ENCODE results near the gene FBLN2.

Gene FBLN2

DNA sequence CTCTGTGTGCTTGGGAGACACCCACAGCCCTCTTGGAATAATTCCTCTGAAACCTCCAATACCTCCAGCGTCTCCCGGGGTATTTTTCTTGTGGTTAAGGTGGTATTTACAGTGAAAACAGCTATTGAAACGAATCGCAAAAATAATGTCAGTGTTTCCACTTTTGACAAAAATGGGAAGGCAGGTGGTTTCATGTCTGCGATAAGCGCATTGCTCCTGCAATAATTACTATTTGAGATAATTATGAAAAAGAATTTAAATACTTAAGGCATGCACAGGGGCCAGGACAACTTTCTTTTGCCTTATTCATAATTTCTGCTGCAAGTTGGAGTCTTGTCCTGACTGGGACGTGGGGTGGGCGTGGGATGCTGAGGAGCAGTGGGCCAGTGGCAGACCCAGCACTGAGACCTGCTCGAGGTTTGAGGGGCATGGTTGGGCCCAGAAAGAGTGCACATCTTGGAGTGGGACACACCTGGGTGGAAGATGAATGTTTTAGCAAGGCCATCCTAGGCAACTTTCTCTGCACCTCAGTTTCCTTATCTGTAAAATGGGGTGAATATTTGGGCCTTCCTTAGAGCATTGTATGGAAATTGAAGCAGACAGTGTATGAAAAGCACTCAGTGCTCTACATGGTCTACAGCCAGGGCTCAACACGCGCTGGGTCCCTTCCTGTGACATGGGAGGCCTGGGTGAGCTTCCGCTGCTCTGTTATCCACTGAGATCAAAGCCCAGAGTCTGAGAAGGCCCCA is 110.5 kb downstream of the FBLN2 start:
- H3K36me3 ChIP-seq = no peaks in the 10 kb centered on the region
- H3K9me3 ChIP-seq = no peaks in the 10 kb centered on the region
- H3K4me3 ChIP-seq (ENCODE audit: low read depth in 1 of 2, low read length in 1 of 2) = no peak overlapping the region
- H3K27ac ChIP-seq = no peak overlapping the region
- H3K4me1 ChIP-seq (ENCODE audit: control insufficient read depth in 1 of 2, insufficient read depth in 1 of 2, low read depth in 1 of 2, low read length in 1 of 2) = no peaks in the 10 kb centered on the region
- H3K27me3 ChIP-seq = peaks cover 44% of the 10 kb centered on the region
- no peak for TF ChIP-seq CTCF (IDR thresholded peaks at IDR 0.05)

DNA sequence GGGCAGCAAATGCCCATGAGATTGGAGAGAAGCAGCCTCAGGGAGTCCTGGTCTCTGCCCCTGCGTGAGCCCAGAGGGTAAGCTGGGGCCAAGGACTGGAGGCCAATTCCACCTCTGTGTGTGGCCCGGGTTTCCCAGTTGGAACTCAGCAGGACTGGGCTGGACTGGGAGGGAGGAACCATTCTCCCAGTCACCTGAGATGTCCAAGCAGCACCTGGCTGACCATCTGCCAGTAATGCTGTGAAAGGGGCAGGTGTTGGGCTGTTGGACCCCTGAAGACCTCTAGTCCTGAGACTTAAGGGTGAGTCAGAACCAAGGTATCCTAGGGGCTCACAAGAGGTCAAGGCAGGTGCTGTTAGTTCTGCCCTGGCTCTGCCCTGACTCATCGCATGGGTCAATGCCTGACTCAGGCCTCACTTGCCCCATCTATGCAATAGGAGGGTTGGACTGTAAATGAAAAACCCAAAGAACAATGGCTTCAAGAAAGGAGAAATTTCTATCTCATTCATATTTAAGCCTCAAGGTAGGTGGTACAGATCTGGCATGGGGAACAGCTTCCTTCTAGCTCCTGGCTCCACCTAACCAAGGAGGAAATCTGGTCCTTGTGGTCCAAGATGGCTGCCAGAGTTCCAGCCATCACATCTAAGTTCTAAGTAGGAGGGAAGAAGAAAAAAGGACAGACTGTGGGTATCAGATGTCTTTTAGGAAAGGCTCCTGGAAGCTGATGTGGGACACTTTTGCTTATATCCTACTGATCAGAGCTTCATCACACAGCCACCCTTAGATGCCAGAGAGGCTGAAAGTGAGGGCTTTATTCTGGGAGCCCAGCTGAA is 111.3 kb downstream of the FBLN2 start:
- no peak overlapping the region for H3K4me3 ChIP-seq (ENCODE audit: low read depth in 1 of 2, low read length in 1 of 2)
- no peaks in the 10 kb centered on the region for H3K4me1 ChIP-seq (ENCODE audit: control insufficient read depth in 1 of 2, insufficient read depth in 1 of 2, low read depth in 1 of 2, low read length in 1 of 2)
- H3K27me3 ChIP-seq = peaks cover 35% of the 10 kb centered on the region
- TF ChIP-seq CTCF (IDR thresholded peaks at IDR 0.05) = no peak
- H3K27ac ChIP-seq = no peak overlapping the region
- H3K9me3 ChIP-seq = no peaks in the 10 kb centered on the region
- no peaks in the 10 kb centered on the region for H3K36me3 ChIP-seq

DNA sequence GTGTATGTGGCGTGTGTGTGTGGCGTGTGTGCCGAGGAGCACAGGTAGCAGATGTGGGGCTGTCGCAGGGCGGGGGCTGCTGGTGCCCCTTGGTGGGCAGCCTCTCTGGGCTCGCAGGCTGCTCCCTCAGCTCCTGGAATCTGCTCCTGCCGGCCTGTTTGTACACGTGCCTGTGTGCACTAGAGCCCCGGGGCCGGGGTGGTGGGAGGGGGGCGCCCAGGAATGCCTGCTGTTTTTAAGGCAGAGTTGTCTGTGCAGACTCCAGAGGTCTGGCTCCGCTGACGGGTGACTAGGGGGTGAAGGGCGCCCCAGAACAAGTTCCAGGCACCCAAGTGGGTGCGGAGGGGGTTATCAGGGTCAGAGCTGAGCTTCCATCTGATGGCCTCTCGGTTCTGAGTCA is 112.2 kb downstream of the FBLN2 start:
- H3K27me3 ChIP-seq = peaks cover 26% of the 10 kb centered on the region
- H3K9me3 ChIP-seq = no peaks in the 10 kb centered on the region
- no peaks in the 10 kb centered on the region for H3K36me3 ChIP-seq
- no peaks in the 10 kb centered on the region for H3K4me1 ChIP-seq (ENCODE audit: control insufficient read depth in 1 of 2, insufficient read depth in 1 of 2, low read depth in 1 of 2, low read length in 1 of 2)
- no peak overlapping the region for H3K27ac ChIP-seq
- H3K4me3 ChIP-seq (ENCODE audit: low read depth in 1 of 2, low read length in 1 of 2) = no peak overlapping the region
- no peak for TF ChIP-seq CTCF (IDR thresholded peaks at IDR 0.05)

- Histone ChIP-seq H3K9me3 (no peaks in the 10 kb centered on the region), H3K4me3 (ENCODE audit: low read depth in 1 of 2, low read length in 1 of 2) (no peak overlapping the region), H3K4me1 (ENCODE audit: control insufficient read depth in 1 of 2, insufficient read depth in 1 of 2, low read depth in 1 of 2, low read length in 1 of 2) (no peaks in the 10 kb centered on the region), H3K27me3 (peaks cover 14% of the 10 kb centered on the region), H3K36me3 (no peaks in the 10 kb centered on the region), H3K27ac (no peak overlapping the region)
- TF ChIP-seq CTCF (IDR thresholded peaks at IDR 0.05) = no peak
Measured at GRCh38 chr3:13662238-13662847, 113.4 kb downstream of the FBLN2 start.

DNA sequence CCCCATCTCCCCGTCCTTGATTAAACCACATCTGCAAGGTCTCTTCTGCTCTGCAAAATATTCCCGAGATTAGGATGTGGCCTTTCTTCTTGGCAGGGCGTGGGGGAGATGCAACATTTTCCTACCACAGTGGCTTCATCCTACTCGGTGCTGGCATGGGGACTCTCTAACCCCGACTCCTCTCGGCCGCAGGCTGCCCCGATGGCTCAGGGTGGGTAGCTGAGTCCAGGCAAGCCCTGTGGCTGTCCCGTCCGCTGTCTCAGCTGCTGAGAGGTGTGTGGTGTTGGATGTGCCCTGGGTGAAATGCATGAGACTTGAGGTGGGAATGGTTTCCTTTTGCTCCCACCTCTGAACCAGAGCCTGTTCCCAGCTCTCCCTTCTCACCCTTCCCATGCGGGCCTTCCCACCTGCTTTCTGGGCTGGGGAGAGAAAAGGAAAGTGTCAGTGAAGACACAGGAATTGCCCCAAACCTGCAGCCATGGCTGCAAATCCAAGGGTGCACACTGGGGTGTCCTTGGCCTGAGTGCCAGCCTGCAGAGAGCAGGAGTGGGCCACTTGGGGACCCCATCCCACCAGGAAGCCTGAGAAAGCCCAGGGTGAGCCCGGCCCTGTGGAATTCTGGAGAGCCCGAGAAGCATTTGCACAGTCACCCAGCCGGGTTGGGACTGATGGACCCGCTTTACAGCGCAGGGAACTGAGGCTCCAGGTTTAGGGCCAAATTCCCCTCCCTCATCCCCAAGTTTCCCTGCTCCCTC is 115.0 kb downstream of the FBLN2 start:
- no peak for TF ChIP-seq CTCF (IDR thresholded peaks at IDR 0.05)
- no peaks in the 10 kb centered on the region for H3K27me3 ChIP-seq
- H3K27ac ChIP-seq = no peak overlapping the region
- no peak overlapping the region for H3K4me3 ChIP-seq (ENCODE audit: low read depth in 1 of 2, low read length in 1 of 2)
- no peaks in the 10 kb centered on the region for H3K36me3 ChIP-seq
- no peaks in the 10 kb centered on the region for H3K9me3 ChIP-seq
- H3K4me1 ChIP-seq (ENCODE audit: control insufficient read depth in 1 of 2, insufficient read depth in 1 of 2, low read depth in 1 of 2, low read length in 1 of 2) = no peaks in the 10 kb centered on the region

Measured in neutrophil (primary cell).